ENCODE results near the gene MEF2D. TPM values are rescaled to one million over a fixed set of nuclear protein-coding genes. Genes with fewer than 3 reads are reported as not detected.
A peak's percentile ranks its signal among the peaks of the same experiment; 100 is the strongest.

The MEF2D gene
- total RNA-seq, 1 donor from 2014 or later, result 4.9 TPM

DNA sequence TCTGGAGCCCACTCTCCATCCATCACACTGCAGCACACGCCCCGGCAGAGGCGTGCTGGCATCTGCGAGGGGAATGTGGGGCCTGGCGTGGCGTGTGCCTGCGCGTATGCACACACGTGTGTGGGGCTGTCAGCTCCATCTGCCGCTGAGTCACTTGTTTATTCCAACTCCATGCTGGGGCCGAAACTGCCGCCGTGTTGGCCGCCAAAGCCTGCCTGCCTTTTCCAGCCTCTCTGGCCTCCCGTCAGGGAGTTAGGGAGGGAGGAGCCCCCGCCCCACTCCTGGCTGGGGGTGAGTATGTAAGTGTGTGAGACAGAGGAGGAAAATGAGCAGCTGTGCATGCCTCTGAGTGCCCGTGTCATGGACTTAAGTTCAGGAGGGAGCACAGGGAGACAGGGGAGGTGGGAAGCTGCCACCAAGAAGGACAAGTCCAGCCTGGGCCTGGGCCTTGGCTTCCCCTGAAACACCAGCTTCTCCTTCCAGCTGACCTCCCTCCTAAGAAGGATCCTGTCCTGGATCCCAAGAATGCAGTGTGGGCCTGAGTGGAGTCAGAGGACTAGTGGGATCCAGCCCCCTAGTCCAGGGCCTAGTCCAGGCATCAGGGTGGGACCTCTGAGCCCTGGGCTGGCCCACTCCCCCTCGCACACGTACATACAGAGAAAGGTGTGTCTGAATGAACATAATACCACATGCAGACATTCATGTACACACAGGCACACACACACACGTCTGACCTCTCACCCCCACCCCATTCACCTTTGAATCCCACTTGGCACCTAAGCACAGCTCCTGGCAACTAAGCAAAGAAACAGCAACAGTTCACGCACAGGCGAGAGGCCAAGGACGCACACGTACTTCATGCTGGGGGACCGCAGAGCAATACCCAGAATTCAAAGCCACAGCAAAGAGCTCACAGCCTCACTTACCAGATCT lies 24.7 kb downstream of the MEF2D start:
- FAIRE-seq (no peak), DNase-seq (ENCODE audit: low spot score in 2 of 2) (no peak)

DNA sequence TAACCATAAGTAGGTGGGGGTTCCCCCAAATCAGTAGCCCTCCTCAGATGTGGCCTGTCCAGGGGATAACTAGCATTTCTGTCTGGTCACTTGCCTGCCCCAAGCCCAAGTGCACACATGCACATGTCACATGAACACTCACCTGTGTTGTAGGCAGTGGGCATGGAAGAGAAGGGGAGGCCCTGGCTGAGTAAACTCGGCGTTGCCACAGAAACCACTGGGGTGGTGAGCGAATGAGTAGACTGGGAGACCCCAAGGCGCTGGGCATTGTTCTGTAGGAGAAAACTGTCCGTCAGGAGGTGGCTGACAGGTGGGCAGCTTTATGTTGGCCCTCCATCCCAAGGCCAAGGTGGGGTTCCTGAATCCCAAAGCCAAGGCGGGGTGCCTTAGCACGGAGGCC lies 25.6 kb downstream of the MEF2D start:
- DNase-seq (ENCODE audit: low spot score in 2 of 2), result no peak
- no peak for FAIRE-seq

DNA sequence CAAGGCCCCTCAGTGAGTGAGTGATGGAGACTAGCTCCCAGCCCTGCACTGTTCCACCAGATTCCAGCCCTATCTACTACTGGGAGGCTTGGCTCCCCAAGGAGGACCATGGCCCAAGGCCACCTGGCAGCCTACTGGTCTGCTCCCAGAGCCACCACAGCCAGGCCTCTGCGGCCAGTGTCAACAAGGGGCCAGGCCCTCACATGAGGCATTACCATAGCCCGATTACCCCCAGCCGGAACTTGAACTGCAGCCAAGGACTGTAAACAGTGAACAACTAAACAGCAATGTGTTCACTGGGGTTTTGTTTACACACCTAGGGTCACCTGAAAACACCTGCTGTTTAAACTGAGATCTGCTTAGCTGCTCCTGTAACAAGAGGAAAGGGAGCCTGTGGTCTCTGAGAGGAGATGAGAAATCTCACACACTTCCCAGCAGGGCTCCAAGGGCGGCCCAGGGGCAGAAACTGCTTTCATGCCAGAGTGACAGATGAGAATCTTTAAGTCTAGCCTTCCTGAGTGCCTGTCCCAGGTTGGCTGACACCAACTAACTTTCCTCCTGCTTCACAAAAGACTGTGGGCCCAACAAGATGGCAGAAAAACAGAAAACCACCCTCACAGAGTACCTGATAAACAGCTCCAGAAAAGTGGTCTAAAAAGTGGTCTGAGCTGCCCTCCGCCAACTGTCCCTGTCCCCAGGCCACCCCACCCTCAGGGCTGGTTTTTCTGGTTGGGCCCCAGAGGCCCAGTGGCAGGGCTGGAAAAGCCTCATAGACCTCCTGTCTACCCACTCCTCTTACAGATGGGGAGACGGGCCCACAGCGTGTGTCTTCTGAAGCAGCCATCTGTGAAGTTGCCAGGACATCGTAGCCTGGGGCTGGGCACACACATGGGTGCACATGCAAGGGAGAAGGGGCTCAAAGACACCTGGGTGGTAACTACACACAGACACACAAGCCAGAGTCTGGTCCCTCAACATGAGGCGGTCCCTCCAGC lies 28.8 kb downstream of the MEF2D start:
- FAIRE-seq, result no peak
- no peak for DNase-seq (ENCODE audit: low spot score in 2 of 2)

DNA sequence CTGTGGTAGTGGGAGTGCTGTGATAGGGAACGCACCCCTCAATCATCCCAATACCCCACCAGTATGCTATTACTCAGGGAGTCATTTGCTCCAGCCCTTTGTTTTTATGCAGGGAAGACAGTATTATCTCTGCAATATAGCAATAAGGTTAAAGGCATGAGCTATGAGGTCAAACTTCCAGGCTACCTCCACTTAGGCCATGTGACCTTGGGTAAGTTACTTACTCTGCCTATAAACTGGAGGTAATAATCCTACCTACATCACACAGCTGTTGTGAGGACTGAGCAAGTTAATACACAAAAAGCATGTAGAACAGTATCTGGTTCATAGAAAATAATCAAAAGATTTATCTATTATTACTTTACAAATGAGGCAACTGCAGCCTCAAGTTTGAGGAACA lies 30.1 kb downstream of the MEF2D start:
- FAIRE-seq (no peak), DNase-seq (ENCODE audit: low spot score in 2 of 2) (no peak)

DNA sequence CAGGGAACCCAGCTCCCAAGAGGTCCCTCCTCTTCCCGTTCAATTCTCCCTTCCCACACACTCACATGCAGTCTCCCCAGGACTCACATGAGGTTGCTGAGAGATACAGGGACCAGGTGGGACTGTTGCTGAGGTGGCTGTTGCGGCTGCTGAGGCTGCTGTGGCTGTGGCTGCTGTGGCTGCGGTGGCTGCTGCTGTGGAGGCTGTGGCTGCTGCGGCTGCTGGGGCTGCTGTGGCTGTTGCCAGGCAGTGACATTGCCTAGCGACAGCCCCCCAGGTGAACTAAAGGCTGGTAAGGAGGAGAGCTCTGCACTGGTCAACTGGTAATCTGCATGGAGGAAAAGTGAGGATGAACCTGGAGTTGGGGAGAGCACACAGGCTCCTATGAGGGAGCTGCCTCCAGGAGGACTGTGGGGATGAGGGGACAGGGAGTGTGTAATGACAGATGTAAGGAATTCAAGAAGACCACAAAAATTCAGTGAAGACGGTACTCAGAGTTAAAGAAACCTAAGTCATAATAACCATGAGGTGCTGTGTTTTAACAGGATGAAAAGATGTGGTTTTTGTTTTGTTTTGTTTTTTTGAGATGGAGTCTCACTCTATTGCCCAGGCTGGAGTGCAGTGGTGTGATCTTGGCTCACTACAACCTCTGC lies 31.8 kb downstream of the MEF2D start:
- FAIRE-seq, result no peak
- DNase-seq (ENCODE audit: low spot score in 2 of 2), result no peak

DNA sequence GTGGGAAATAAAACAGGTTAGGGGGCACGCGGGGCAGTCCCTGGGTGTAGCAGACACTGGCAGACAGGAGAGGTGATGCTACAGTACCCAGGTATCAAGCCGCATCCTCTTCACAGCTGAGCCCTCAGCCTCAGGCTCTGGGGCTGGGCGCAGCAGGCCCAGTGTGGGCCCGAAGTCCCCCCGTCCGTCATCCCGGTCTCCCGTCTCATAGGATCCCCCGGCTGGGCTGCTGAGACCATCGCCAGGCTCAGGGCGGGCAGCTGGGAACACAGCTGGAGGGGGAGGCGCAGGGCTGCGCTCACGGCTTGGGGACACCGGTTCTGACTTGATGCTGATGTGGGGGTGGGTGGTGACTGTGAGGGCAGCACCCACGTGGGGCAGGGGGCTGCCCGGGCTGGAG lies 32.7 kb downstream of the MEF2D start:
- DNase-seq (ENCODE audit: low spot score in 2 of 2) (no peak), FAIRE-seq (no peak)

DNA sequence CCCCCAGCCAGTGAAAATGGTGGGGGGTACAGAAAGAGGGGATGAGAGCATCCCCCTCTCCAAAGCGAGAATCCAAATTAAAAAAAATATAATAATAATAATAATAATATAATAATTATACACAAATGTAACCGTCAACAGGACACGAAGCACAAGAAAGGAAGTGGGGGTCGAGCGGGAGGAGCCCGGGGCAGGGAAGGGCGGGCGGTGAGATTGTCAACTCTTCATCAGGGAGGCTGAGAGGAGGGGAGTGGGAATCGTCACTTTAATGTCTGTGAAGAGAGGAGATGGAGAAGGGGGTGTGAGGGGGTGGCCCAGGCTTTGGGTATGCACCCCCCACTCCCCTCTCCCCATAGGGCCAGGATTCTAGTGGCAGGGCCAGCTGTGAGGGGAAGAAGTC lies 33.2 kb downstream of the MEF2D start:
- DNase-seq (ENCODE audit: low spot score in 2 of 2) (no peak), FAIRE-seq (no peak)

DNA sequence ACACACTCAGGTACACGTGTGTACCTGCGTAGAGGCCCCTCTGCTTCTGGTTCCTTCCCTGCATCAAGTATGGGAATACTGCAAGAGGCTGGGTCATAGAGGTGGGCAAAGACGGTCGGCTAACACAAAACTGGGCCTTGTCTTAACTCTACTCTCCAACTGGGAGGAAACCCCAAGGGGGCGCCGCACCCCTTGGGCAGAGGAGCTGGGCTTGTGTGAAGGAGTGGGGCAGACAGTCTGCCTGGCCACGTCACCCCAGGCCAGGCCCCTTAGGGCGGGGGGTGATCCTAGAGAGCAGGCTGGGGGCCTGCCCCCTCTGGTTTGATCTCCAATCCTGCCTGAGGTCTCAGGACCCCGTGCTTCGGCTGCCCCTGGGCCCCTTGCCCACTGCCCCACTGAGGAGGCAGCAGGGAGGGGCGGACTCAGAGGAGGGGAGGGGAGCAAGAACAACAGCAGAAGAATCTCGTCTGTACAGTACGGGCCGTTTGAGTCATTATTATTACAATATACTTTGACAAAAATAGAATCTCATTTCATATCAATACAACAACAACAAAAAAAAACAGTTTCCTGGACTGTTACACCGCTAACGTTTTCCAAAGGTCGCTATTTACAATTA lies 34.7 kb downstream of the MEF2D start:
- FAIRE-seq, result no peak
- no peak for DNase-seq (ENCODE audit: low spot score in 2 of 2)

DNA sequence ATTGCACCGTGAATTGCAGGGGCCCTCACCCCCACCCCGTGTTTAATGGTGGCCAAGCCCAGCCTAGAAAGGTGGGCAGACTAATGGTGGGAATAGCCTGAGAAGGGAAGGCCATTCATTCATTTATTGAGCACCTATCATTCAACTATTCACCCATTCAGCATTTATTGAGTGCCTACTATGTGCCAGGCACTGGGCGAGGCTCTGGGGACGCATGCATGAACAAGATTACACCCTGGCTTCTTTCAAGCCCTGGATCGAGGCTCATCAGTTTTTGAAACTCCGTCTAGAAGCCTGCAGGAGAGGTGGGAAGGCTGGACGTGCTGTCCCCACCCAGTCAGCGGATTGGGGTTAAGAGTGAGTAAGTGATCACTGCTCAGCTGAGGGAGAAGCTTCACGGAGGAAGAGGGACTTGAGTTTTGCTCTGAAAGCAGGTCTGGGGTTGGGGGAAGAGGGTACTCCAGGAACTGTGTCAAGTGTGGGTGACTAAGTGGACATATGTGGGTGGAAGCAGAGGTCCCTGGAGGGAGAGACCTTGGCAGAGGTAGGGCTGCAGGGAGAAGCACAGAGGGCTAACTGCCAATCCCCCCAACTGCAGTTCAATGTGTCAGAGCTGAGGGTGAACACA lies 35.6 kb downstream of the MEF2D start:
- no peak for FAIRE-seq
- DNase-seq (ENCODE audit: low spot score in 2 of 2), result no peak

DNA sequence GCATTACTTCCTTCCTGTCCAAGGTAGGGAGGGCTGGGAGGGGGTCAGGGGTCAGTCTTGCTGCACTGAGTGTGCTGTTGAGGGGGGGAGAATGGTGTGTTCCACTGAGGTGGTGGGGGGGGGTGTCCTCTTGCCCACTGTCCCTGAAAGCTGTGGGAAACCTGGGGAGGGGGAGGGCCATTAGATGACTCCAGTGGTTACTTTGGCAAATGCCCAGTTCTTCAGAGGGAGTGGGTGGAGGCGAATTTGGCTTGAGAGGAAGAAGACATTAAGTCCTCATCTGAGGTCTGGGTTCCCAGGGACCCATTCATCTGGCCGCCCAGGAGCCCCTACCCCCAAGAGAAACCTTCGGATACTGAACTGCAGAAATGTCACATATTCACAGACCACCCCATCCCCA lies 36.2 kb downstream of the MEF2D start:
- no peak for FAIRE-seq
- no peak for DNase-seq (ENCODE audit: low spot score in 2 of 2)

DNA sequence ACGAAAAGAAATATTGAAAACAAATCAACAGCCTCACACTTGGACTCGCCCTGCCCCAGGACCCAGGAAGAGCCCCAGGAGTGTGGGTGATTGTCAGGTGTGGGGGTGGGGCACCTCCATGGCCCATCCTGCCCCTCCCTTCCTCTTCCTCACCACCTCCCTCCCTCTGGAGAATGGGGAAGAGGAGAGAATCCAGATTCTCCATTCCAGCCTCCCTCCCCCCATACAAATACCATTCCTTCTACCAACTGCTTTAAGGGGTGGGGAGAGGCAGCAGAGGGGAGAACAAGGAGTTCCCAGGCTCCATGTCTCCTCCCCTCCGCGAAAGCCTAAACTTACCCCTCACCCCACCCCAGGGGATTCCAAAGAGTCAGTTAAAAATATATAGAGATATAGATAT lies 36.7 kb downstream of the MEF2D start:
- FAIRE-seq, result no peak
- no peak for DNase-seq (ENCODE audit: low spot score in 2 of 2)

DNA sequence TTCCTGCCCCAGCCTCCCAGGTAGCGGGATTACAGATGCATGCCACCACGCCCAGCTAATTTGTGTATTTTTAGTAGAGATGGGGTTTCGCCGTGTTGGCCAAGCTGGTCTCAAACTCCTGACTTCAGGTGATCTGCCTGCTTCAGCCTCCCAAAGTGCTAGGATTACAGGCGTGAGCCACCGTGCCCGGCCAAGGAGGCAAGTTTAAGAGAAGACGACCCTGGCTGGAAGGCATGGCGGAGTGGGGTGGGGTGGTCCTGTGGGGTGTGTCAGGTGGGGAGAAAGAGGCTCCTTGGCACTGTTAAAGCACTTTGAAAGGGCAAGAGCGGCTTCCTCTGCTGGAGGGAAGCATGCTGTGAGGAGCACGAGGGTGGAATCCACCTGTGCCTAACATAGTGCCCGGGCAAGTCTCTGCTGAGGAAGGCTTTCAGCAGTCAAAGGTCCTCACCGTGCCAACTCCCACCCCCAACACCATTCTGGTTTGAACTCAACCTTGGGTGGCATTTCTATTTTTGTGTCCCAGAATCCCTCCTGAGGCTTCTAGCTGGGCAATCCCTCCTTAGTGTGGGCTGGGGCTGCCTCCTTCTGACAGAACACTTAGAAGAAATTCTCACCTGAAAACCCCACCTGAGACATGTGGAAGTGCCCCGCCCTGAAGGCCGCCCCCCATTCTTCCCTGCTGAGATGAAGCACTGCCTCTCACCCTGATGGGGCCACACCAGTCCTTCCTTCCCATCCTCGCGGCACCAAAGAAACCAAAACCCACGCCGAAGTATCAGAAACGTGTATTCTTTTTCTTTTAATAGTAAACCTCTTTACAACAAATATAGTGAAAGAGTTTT lies 37.4 kb downstream of the MEF2D start:
- FAIRE-seq, result no peak
- DNase-seq (ENCODE audit: low spot score in 2 of 2), result no peak

DNA sequence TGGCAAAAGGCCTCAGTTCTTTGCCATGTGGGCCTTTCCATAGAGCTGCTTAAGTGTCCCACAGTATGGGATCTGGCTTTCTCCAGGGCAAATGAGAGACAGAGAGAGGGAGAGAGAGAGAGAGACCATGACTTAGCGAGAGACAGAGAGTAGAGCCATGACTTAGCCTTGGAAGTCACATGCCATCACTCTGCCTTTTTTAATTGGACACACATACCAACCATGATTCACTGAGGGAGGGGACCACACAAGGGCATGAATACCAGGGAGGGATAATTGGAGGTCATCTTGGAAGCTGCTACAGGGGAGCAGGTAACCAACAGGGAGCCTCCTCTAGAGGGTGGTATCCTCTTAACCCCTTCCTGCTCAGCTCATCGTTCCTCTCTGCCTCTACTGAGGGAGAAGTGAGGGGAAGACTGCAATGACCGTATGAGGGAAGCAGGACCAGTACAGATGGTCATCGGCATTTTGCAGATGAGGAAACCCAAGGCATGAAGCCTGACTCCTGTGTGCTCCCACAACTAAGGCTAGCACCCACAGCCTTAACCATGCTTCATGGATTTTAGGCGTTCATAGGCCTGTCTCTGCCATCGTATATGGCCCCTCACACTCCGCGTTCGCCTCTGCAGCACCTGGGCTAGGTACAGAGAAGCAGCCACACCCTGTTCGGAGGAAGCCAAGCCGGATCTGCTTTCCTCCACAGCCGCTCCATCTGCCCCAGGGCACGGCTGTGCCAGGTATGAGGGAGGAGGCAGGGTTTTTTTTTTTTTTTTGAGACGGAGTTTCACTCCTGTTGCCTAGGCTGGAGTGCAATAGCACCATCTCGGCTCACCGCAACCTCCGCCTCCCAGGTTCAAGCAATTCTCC lies 38.6 kb downstream of the MEF2D start:
- FAIRE-seq, result no peak
- DNase-seq (ENCODE audit: low spot score in 2 of 2), result no peak

DNA sequence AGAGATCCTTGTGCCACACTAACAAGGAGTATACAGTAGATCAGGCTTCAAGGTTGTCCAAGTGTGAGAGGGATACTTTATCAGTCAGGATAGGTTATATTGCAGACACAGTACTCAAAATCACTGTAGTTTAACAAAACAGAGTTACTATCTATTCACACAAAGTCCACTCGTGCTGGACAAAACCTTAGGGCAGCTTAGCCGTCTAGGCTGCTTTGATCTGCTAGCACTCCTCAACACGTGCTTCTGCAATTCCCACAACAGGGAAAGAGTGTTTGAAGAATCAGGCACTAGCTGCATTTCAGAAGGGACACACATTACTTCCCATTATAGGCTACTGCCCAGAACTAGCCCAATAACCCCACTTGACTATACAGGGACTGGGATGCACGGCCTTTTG lies 39.5 kb downstream of the MEF2D start:
- no peak for DNase-seq (ENCODE audit: low spot score in 2 of 2)
- FAIRE-seq, result no peak

DNA sequence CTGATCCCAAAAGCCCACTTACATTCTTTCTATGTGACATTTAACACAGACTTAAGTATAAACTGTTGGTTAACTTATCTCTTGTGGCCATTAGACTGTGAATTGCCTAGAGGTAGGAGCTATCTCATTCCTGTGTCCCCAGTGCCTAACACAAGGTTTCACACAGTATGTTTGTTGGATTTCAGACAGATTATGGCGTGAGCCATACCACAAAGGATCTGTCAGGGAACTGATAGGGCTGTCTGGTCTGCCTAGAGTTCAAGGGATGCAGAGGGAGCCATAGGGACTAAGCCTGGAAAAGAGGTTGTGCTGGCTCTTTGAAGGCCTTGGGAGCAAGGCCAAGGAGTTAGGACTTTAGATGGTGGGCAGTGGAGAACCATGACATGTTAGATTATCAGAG lies 40.0 kb downstream of the MEF2D start:
- DNase-seq (ENCODE audit: low spot score in 2 of 2), result no peak
- FAIRE-seq, result no peak

DNA sequence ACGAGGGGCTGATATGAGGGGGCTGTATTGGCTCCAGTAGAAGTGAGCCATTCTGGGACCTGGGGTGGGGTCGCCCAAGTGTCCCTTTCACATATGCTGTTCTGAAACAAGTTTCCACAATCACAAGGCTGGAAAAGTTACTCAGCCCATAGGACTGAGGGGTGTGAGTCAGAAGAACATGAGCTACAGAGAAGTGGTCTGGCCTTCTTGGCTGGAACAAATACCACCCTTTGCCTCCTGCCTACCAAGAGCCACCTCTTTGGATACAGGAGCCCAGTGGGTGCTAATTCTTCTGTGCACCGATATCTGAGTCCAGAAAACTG lies 42.4 kb downstream of the MEF2D start:
- DNase-seq (ENCODE audit: low spot score in 2 of 2), result no peak
- no peak for FAIRE-seq

DNA sequence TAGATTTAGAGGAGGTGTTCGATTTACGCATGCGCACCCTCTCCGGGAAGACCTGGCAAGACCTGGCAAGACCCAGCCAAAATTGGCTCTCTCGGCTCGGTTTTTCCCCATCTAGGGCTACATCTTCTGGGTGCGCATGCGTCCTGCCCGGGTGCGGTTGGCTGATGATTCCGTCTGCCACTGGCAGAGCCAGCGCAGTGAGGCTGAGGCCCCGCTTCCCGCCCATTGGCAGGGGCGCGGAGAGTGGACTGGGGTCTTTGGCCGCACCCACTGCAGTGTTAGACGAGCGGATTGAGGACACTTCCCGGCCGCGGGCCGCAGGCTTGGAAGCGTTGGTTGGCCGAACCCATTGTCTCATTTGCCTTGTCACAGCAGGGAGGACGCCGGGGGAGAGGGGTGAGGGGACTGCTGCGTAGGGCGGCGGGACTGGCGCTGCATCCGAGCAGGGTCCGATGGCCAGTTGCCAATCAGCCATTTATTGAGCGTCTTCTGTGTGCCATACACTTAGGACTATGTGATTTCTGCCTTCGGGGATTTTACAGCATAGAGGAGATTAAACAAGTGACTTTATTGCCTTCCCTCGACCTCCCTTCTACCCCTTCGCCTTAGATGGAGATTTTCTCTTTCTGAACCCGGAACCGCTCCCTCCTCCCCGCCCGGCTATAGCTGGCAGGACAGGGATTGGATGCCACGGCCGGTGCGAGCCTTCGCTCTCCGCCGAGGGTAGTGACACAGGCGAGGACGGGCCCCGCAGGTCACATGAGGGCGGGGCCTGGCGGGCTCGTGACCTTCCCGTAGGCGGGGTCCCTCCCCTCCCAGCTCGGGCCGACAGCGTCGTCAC lies 43.7 kb downstream of the MEF2D start:
- FAIRE-seq (no peak), DNase-seq (ENCODE audit: low spot score in 2 of 2) (peak; percentile 83 to 93)

All from frontal cortex (tissue), 4 donors.